DOHH2 (cell line): ENCODE results near the gene TOMM34.

Experiments used
- H3F3A ChIP-seq: fragments of 200-600 bp; sonication (generic), shearing (Covaris generic); 2 replicates; pipeline ENCODE4 v1.6.0; 2016; ENCODE audit warnings: antibody characterized with exemption, mild to moderate bottlenecking; ENCODE audit not compliant: control insufficient read depth, insufficient read depth
- H3K27ac ChIP-seq: fragments of 200-600 bp; sonication (generic); 2 replicates; pipeline ENCODE4 v1.5.1; 2014; ENCODE audit warnings: low read depth, mild to moderate bottlenecking, low read length, moderate library complexity
- H3K27me3 ChIP-seq: fragments of 200-600 bp; sonication (generic); 2 replicates; pipeline ENCODE4 v1.6.1; 2014; ENCODE audit warnings: mild to moderate bottlenecking, low read length, mixed read lengths; ENCODE audit not compliant: control insufficient read depth
- H3K36me3 ChIP-seq: fragments of 200-600 bp; sonication (generic); 2 replicates; pipeline ENCODE4 v1.6.1; 2014; ENCODE audit warnings: mild to moderate bottlenecking, low read length, moderate library complexity, mixed read lengths; ENCODE audit not compliant: control insufficient read depth
- H3K4me1 ChIP-seq: fragments of 200-600 bp; sonication (generic); 2 replicates; pipeline ENCODE4 v1.6.1; 2014; ENCODE audit warnings: mild to moderate bottlenecking, low read length, mixed read lengths; ENCODE audit not compliant: control insufficient read depth
- H3K4me2 ChIP-seq: fragments of 200-600 bp; sonication (generic); 2 replicates; pipeline ENCODE4 v1.6.0; 2014; ENCODE audit warnings: mild to moderate bottlenecking, low read length, moderate library complexity
- H3K4me3 ChIP-seq: fragments of 200-600 bp; sonication (generic); 2 replicates; pipeline ENCODE4 v1.5.1; 2014; ENCODE audit warnings: mild to moderate bottlenecking, low read length, mixed read lengths
- H3K79me2 ChIP-seq: fragments of 200-600 bp; sonication (generic); 2 replicates; pipeline ENCODE4 v1.6.1; 2014; ENCODE audit warnings: mild to moderate bottlenecking, low read length, mixed read lengths; ENCODE audit not compliant: control insufficient read depth
- H3K9me2 ChIP-seq: fragments of 200-600 bp; sonication (generic); replicated peaks from 2 replicates; pipeline ENCODE4 v1.6.1; 2014; ENCODE audit warnings: mild to moderate bottlenecking, low read length, mixed read lengths; ENCODE audit not compliant: control insufficient read depth
- H3K9me3 ChIP-seq: fragments of 200-600 bp; sonication (generic); 2 replicates; pipeline ENCODE4 v1.6.1; 2014; ENCODE audit warnings: antibody characterized with exemption, low read length, mixed read lengths; ENCODE audit not compliant: control insufficient read depth, insufficient read depth
- H4K20me1 ChIP-seq: fragments of 200-600 bp; sonication (generic); 2 replicates; pipeline ENCODE4 v1.6.0; 2014; ENCODE audit warnings: low read depth, mild to moderate bottlenecking, antibody characterized with exemption, low read length, moderate library complexity; ENCODE audit not compliant: control insufficient read depth, insufficient read depth
- CTCF ChIP-seq: fragments of 200-600 bp; sonication (generic); IDR thresholded peaks from one replicate; pipeline ENCODE4 v1.5.1; 2014; ENCODE audit warnings: antibody characterized with exemption, mild to moderate bottlenecking, low read depth, low read length; ENCODE audit not compliant: poor library complexity, severe bottlenecking
- EZH2phosphoT487 ChIP-seq: fragments of 200-600 bp; sonication (generic); IDR thresholded peaks from 2 replicates; pipeline ENCODE4 v1.6.1; 2017; ENCODE audit warnings: borderline replicate concordance, mild to moderate bottlenecking, antibody characterized with exemption, low read length, moderate library complexity, mixed read lengths

TOMM34 gene

GRCh38 chr20:44997171-44997570 is 37.0 kb upstream of the TOMM34 start:
- peaks cover 35% of the 10 kb centered on the region for H3K4me1 ChIP-seq
- no peaks in the 10 kb centered on the region for H3K9me2 ChIP-seq
- peaks cover 94% of the 10 kb centered on the region for H3K36me3 ChIP-seq
- peaks cover 8% of the 10 kb centered on the region; the same call in 1 of the 2 replicates for H4K20me1 ChIP-seq
- H3K4me3 ChIP-seq = 0 out of 2 replicates have a peak overlapping the region, but pooled peaks have one; percentile 23
- H3F3A ChIP-seq = peaks cover 6% of the 10 kb centered on the region; the same call in 1 of the 2 replicates
- H3K9me3 ChIP-seq = no peaks in the 10 kb centered on the region
- peaks cover 52% of the 10 kb centered on the region for H3K79me2 ChIP-seq
- H3K27ac ChIP-seq = peak overlapping the region; percentile 41; the same call in 1 of the 2 replicates
- H3K4me2 ChIP-seq = peak overlapping the region; percentile 43
- TF ChIP-seq CTCF = no peak
- TF ChIP-seq EZH2phosphoT487 = no peak
- H3K27me3 ChIP-seq = no peaks in the 10 kb centered on the region

- no peaks in the 10 kb centered on the region for H3K9me2 ChIP-seq
- no peak overlapping the region for H3K27ac ChIP-seq
- no peaks in the 10 kb centered on the region for H3K9me3 ChIP-seq
- peaks cover 75% of the 10 kb centered on the region for H3K79me2 ChIP-seq
- H3K27me3 ChIP-seq = no peaks in the 10 kb centered on the region
- H4K20me1 ChIP-seq = peaks cover 8% of the 10 kb centered on the region; the same call in 1 of the 2 replicates
- peaks cover 89% of the 10 kb centered on the region for H3K36me3 ChIP-seq
- no peak overlapping the region for H3K4me2 ChIP-seq
- H3F3A ChIP-seq = no peaks in the 10 kb centered on the region; the same call in 1 of the 2 replicates
- H3K4me3 ChIP-seq = no peak overlapping the region
- H3K4me1 ChIP-seq = peaks cover 49% of the 10 kb centered on the region
- TF ChIP-seq EZH2phosphoT487 = no peak
- TF ChIP-seq CTCF = no peak
Observed at GRCh38 chr20:44993343-44993742, 33.1 kb upstream of the TOMM34 start.

- peaks cover 36% of the 10 kb centered on the region for H3K4me1 ChIP-seq
- H3K4me2 ChIP-seq = no peak overlapping the region
- H4K20me1 ChIP-seq = peaks cover 4% of the 10 kb centered on the region; the same call in 1 of the 2 replicates
- H3K9me3 ChIP-seq = no peaks in the 10 kb centered on the region
- peaks cover 77% of the 10 kb centered on the region for H3K79me2 ChIP-seq
- no peak overlapping the region for H3K4me3 ChIP-seq
- peaks cover 87% of the 10 kb centered on the region for H3K36me3 ChIP-seq
- no peak overlapping the region for H3K27ac ChIP-seq
- peaks cover 15% of the 10 kb centered on the region; the same call in 1 of the 2 replicates for H3F3A ChIP-seq
- no peaks in the 10 kb centered on the region for H3K27me3 ChIP-seq
- no peaks in the 10 kb centered on the region for H3K9me2 ChIP-seq
- no peak for TF ChIP-seq CTCF
- TF ChIP-seq EZH2phosphoT487 = no peak
Observed at GRCh38 chr20:44990957-44991356, 30.8 kb upstream of the TOMM34 start.
